NCI-H2196 treated with DMSO at 0.1 percent for 48 hours (cell line): Measurements from ENCODE around the gene ALX3.
"Not testable (repeated sequence)": the region's sequence is repeated elsewhere in the genome, so short reads cannot be mapped to it uniquely, and the experiment has no call there.

Experiments
- DNase-seq: peaks from one replicate; lab custom pipeline; 2025; ENCODE audit not compliant: unreplicated experiment; lab: John Stamatoyannopoulos, UW

ALX3 gene

DNA sequence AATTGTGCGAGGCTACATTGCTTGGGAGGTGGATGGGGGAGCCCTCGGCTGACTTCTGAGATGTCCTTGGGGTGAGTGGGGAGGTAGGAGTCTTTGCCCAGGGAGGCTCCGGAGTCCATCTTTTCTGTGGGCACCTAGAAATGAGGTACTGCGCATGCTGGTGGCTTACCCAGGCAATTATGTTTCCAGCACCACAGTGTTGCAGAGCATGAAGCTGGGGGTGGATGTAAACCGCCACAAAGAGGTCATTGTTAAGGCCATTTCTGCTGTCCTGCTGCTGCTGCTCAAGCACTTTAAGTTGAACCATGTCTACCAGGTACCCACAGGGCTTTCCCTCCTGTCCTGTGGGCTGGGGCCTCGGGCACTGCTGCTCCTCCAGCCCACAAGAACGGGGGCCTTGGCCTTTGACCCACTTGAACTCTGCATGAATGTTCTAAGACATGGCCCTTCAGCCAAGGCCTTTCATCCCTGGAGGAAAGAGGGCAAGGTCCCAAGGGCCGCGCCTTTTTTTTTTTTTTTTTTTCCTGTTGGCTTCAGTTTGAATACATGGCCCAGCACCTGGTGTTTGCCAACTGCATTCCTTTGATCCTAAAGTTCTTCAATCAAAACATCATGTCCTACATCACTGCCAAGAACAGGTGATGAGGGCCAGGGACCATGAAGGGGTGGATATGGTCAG is 21.4 kb downstream of the ALX3 start:
- no peak for DNase-seq

DNA sequence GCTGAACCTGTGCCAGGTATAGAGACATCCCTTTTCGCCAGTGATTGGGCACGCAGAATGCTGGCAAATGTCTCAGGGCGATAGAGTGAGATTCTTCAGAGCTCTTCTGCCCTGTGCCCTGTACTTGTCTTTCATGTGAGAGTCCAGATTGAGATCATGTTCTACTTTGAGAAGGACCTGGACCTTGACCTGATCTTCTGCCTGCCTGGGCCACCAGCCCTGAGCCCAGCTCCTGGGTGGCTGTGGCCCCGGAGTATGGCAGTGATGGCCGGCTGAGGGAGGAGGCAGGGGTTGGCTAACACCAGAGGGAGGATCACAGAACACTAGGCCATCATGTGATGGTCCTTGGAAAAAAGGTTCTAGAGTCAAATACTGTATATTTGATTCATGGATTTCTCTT is 22.2 kb downstream of the ALX3 start:
- DNase-seq, result no peak

DNA sequence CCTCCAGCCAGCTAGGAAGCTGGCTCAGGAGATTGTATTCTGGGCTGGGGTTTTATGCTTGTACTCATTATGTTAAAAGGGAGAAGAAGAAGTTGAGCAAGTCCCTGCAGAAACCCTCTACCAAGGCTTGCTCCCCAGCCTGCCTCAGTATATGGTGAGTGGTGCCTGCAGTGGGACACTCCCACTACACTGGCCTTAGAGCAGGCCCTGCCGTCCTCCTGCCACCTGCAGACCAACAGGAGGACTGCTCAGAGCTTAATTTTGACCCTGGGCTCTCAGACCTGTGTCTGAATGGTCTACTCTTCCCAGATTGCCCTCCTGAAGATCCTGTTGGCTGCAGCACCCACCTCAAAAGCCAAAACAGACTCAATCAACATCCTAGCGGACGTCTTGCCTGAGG is 23.0 kb downstream of the ALX3 start:
- DNase-seq, result no peak

DNA sequence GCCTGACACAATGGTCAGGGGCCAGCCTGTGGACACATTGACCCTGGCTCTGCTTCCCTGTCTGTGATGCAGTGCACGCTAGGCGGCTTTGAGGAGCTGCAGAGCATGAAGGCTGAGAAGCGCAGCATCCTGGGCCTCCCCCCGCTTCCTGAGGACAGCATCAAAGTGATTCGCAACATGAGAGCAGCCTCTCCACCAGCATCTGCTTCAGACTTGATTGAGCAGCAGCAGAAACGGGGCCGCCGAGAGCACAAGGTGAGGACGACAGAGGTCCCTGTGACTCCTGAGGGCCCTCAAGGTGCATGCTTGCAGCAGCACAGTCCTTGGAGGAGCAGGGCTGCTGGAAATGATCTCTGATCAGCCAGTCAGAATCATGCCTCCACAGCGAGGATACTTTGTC is 27.5 kb downstream of the ALX3 start:
- DNase-seq, result no peak

DNA sequence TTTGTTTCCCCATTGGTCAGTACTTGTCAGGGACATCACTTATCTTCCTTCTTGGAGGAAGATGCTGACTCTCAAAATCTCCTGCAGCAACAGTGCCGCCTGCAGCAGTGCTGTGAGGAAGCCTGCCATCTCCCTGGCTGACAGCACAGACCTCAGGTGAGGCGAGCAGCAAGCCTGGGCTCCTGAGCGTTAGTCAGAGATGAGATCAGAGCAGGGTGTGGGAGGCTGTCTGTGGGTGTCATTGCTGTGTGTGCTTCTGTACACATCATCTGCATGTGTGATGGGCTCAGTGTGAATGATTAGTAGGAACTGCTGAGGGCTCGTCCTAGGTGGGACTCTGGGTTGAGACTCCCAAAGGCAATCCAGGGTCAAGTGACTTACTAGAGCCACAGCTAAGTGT is 29.9 kb downstream of the ALX3 start:
- DNase-seq, result no peak

DNA sequence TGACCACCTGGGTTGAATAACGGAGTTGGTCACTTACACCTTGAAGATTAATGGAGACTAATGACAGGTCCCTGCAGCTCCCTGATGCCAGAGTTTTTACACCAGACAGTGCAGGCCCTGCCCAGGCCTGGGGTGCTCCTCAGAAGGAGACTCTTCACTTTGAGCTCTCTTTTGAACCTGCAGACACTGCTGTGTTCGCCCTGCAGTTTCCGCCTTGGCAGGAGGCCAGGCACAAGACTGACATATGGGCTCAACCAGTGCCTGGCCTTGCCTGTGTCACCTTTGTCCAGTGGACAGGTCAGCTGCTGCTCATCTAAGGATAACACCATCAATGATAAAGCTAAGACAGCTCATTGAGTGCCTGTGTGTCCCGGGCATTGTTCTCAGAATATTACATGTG is 30.8 kb downstream of the ALX3 start:
- no peak for DNase-seq

DNA sequence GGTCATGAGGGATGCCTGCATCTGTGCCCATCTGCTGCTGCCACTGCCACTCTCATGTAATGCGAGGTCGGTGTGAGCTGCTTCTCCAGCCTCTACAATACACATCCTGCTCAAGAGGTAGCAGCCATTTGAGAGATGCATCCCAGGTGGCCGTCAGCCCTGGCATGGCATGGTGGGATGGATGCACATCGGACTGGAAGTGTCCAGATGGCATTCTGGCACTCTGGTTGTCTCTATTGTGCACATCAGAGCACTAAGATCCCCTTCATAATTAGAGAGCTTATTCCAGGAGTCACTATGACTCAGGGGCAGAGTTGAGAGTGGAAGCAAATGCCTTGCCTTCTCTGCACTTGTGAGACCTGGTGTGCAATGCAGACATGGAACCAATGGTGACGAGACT is 32.2 kb downstream of the ALX3 start:
- no peak for DNase-seq

DNA sequence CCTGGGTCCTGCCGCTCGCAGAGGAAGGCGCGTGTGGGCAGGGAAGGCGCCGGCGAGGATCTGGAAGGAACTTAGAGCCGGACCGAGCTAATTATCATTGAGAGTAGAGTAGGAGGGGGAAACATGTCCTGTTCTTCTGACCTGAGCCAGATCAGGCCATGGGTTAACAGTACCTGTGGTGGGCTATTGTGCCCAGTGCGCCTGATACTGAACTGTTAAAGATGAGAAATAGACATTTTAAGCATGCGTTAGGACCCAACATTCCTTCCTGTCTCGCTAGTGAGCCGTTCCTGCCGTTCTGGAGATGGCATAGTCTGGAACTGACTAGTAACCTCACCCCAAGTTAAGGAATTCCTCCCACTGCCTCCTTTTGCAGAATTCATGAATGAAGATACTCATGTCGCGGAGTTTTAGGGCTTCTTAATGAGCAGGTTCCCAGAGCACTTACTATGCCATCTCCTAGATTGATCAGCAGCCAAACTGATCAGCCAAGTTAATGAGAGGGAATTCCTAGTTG is 35.2 kb downstream of the ALX3 start:
- DNase-seq, result no peak

DNA sequence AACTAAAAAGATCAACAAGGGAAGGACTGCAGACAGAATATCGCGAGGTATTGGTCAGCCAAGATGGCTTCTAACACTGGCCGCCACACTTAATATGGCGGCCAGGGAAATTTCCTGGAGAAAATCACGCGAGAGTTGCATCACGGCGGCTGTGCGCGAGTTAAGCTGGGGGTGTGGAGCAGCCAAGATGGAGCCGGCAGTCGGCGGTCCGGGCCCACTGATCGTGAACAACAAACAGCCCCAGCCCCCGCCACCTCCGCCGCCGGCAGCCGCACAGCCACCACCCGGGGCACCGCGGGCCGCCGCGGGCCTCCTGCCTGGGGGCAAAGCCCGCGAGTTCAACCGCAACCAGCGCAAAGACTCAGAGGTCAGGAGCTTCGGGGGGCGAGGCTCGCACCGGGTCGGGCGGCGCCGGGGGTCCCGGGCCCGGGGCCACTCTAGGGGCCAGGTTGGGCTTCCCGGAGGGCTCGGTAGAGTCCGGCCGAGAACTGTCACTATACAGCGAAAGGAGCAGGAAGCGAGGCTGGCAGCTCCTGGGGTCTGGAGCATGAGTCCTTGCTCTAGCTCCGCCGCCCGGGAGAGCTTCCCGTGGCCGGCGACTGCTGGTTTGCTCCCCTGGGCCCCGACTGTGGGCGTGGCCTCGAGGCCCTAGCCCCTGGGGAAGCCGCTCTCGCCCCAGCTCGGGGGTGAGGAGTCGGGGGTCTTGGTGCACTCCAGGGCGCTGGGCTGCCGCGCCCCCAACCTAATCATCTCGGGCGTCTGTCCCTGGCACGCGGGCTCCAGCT is 35.8 kb downstream of the ALX3 start, which contains the start of gene STRIP1:
STRIP1 (plus strand) TSS at position 174 of the 785 bp plus-strand sequence; CDS start at position 188, 14 bp downstream.
- DNase-seq, result peak; percentile 96

DNA sequence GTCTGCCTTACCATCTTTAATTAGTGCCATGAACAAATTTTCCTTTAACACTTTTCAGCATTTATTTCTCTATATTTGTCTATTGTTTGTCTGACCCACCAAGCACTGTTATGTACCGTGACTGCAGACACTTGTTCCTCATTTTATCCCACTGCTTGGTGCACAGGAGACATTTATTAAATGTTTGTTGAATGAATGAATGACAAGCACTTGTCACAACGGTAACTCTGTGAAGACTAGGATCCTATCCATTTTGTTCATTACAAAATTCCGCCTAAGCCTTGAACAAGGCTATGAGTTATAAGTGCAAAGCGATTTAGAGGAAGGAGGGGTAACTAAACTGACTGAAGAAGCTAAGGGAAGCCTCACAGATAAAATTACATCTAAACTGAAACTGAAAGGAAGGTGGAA is 36.4 kb downstream of the ALX3 start:
- no peak for DNase-seq

DNA sequence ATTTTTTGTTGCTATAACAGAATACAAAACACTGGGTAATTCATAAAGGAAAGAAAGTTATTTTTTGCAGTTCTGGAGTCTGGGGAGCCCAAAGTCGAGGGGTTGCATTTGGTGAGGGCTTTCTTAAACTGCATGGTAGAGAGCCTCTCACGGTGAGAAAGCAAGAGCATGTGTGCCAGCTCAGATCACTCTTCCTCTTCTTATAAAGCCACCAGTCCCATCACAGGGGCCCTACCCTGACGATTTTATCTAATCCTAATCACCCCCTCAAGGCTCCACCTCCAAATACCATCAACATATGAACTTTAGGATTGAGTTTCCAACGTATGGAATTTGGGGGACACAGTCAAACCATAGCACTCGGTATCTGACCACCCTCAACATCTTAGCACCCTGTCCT is 37.1 kb downstream of the ALX3 start:
- no peak for DNase-seq

DNA sequence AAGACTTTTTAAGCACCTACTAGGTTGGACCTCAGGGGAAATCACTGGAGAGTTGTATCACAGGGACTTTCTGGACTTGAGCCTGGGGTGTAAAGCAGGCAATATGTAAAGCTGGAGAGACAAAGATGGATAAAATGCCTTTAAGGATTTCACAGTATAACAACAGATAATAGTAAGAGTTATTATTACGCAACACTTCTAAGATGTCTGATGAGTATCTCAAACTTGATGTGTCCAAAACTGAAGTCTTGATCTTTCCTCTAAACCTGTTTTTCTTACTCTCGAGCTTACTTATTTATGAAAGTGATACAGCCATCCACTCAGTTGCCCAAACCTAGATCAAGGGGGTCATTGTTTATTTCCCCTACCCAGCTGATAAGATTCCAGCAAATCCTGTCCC is 38.1 kb downstream of the ALX3 start:
- DNase-seq, result no peak

DNA sequence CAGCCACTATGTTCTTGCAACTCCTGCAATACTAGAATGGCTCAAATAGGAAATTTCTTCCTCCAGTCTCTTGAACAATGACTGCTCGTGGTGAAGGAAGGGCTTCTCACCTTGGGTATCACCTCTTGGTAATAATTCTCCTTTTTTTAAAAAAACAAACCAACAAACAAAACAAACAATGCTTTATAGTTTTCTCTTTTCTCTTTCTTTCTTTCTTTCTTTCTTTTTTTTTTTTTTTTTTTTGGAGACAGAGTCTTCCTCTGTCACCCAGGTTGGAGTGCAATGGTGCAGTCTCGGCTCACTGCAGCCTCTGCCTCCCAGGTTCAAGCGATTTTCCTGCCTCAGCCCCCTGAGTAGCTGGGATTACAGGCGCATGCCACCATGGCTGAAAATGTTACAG is 39.8 kb downstream of the ALX3 start:
- DNase-seq, result not testable (repeated sequence)

DNA sequence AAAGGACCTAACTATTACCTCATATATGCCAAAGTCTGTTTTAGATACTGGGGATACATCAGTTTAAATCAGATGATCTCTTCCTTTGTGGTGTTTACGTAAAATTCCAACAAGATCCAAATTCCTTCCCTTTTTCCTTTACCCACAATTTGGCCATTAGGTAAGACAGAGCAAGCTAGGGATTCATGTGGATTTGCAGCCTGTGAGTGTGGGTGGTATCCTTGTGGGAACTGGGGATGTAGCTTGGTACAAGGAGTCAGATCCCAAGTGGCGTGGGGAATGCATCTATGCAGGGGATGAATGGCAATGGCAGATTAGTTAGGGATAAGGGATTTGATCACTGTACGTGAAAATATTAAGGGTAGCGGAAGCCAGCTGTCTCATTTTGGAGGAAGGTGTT is 45.9 kb downstream of the ALX3 start:
- no peak for DNase-seq

DNA sequence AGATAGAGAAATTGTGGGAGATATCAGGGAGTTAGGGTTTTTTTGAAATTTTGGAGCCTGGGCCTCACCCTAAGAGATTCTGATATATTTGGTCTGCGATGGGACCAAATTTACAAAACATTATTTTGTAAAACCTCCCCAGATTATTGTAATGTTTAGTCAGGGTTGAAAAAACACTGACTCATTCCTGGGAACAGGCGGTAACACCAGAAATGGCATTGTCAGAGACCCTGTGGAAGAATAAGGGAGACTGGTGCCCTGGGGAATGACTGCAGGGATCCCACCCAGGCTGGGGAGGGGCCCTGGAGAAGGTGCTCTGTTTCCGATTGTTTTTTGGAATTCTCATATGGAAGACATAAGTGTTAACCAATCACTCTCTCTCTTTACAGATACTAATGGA is 49.2 kb downstream of the ALX3 start:
- DNase-seq, result no peak

DNA sequence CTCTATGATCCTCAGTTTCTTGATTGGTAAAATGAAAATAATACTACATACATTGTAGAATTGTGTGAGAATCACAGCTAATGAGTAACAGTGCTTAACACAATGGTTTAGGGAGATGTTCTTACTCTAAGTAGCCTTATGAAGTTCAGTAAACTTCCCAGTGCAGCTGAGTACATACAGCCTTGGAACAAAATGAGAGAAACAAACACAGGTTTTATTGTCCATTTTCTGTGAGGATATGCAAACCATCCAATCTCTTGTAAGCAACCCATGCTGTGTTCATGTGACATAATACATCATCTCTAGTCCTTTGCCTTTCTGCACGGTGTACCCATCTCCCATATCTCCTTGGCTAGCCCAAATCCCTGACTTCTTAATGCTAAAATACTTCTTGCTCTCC is 50.7 kb downstream of the ALX3 start:
- DNase-seq, result no peak

DNA sequence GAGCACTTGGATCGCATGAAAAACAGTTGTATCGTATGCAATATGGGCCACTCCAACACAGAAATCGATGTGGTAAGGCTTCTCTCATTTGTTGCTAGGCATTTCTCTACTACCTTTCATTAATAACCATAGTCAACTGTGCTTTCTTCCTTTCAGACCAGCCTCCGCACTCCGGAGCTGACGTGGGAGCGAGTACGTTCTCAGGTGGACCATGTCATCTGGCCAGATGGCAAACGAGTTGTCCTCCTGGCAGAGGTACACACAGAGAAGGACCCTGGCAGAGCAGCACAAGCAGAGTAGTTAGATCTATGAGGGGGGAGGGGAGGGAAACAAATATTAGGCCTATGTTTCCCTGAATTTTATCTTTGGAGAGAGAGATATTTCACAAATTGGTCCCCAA is 52.1 kb downstream of the ALX3 start:
- no peak for DNase-seq

DNA sequence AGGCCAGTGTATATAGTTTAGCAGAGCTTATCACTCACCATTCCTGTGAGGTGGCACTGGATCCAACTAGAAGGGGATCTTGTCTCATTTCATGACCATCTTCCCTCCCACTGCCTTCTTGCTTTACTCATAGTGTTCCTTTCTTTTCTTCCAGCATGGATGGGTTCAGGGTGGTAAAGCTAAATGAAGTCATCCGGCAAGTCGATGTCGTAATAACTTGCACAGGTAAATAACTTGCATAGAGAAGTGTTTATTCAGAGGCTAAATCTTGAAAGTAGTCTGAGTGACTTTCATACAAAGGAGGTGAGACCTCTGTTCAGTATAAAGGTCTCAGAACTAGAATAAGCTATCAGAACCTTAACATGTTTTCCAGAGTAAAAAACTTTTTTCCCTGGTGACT is 52.7 kb downstream of the ALX3 start:
- DNase-seq, result no peak

DNA sequence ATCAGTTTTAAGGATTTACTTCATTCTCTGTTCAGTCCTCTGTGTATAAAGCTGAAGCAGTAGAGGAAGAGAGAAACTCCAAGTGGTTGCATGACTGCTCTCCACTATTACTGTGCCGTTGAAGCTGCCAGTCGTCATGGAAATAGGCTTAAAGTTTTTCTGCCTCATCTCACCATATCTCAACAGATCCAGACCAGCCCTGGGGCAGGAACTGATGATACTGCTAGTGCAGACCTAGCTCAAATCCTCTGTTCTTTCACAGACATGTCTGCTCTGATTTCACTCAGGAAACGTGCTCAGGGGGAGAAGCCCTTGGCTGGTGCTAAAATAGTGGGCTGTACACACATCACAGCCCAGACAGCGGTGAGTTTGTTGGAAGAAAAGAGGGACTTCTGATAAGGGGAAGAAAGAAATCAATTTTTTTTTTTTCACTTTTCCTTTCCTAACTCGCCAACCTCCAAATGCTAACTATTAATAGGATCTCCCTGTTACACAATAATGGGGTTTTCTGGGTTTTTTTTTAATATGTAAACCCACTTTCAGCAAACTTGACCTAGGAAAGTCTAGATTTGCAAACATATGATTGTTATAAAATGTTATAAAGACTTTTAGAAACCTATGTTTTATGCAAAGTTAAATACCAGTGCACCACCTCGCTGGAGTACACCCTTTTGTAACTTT is 58.2 kb downstream of the ALX3 start:
- DNase-seq, result no peak

DNA sequence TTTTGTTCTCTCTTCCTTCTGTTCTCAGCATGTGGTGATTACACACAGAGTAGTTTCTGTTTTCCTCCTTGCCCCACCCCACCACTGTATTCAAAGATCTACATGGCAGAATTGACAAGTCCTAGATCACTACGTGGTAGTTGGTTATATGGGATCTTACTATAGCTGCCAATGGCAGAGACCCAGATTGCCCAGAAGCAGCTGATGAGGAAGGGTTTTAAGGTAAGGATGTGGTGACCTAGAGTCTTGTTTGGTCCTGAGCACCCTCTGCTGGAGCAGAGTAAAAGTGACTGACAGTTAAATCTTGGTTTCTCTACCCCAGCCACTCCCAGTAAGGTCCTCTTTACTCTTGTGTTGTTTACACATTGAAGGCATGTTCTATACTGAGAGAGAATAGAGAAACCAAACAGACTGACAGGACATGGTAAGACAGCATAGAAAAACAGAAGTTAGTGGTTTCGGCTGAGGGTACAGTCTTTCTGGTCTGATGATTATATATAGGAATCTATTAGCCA is 58.9 kb downstream of the ALX3 start:
- peak; percentile 17 for DNase-seq
